MM.1S (cell line): ENCODE data around the gene GCNT2.
"Not testable (repeated sequence)": the region's sequence is repeated elsewhere in the genome, so short reads cannot be mapped to it uniquely, and the experiment has no call there.

Source experiments
- DNase-seq: peaks from one replicate; pipeline ENCODE4 v3.0.0-alpha.2; 2015
- H2AFZ ChIP-seq: fragments of 300-600 bp; sonication (generic); 2 replicates; pipeline ENCODE4 v1.6.0; 2016; ENCODE audit warnings: antibody characterized with exemption, low read length
- H3F3A ChIP-seq: fragments of 300-600 bp; sonication (generic); 2 replicates; pipeline ENCODE4 v1.6.1; 2016; ENCODE audit warnings: mild to moderate bottlenecking, antibody characterized with exemption, low read length, moderate library complexity, mixed read lengths; ENCODE audit not compliant: insufficient read depth
- H3K27ac ChIP-seq: fragments of 300-600 bp; sonication (generic); 2 replicates; pipeline ENCODE4 v1.5.1; 2016; ENCODE audit warnings: mild to moderate bottlenecking, low read length
- H3K27me3 ChIP-seq: fragments of 300-600 bp; sonication (generic); replicated peaks from 2 replicates; pipeline ENCODE4 v1.6.0; 2016; ENCODE audit warnings: low read length; ENCODE audit not compliant: insufficient read depth
- H3K36me3 ChIP-seq: fragments of 300-600 bp; sonication (generic); replicated peaks from 2 replicates; pipeline ENCODE4 v1.6.1; 2016; ENCODE audit warnings: mild to moderate bottlenecking, low read length, mixed read lengths; ENCODE audit not compliant: insufficient read depth
- H3K4me1 ChIP-seq: fragments of 300-600 bp; sonication (generic); 2 replicates; pipeline ENCODE4 v1.6.1; 2016; ENCODE audit warnings: low read length, mixed read lengths
- H3K4me2 ChIP-seq: fragments of 300-600 bp; sonication (generic); 2 replicates; pipeline ENCODE4 v1.6.0; 2016; ENCODE audit warnings: low read depth, low read length
- H3K4me3 ChIP-seq: fragments of 300-600 bp; sonication (generic); 2 replicates; pipeline ENCODE4 v1.5.1; 2016; ENCODE audit warnings: low read length, mixed read lengths
- H3K79me2 ChIP-seq: fragments of 300-600 bp; sonication (generic); 2 replicates; pipeline ENCODE4 v1.6.1; 2016; ENCODE audit warnings: mixed run types, low read length, mixed read lengths
- H3K9ac ChIP-seq: fragments of 300-600 bp; sonication (generic); 2 replicates; pipeline ENCODE4 v1.6.1; 2016; ENCODE audit warnings: low read length, mixed read lengths
- H3K9me2 ChIP-seq: fragments of 300-600 bp; sonication (generic); replicated peaks from 2 replicates; pipeline ENCODE4 v1.6.1; 2016; ENCODE audit warnings: mild to moderate bottlenecking, low read length, mixed read lengths; ENCODE audit not compliant: insufficient read depth
- H3K9me3 ChIP-seq: fragments of 300-600 bp; sonication (generic); replicated peaks from 2 replicates; pipeline ENCODE4 v1.6.1; 2016; ENCODE audit warnings: mild to moderate bottlenecking, low read length, mixed read lengths; ENCODE audit not compliant: insufficient read depth
- H4K20me1 ChIP-seq: fragments of 300-600 bp; sonication (generic); 2 replicates; pipeline ENCODE4 v1.6.1; 2016; ENCODE audit warnings: mild to moderate bottlenecking, low read length, moderate library complexity, mixed read lengths; ENCODE audit not compliant: insufficient read depth
- EZH2 ChIP-seq: fragments of 300-600 bp; sonication (generic); optimal IDR thresholded peaks from 2 replicates; pipeline ENCODE3; 2017; ENCODE audit warnings: low read depth, mild to moderate bottlenecking, antibody characterized with exemption, low read length, mixed read lengths
- EZH2phosphoT487 ChIP-seq: fragments of 300-600 bp; sonication (generic); IDR thresholded peaks from 2 replicates; pipeline ENCODE4 v1.6.1; 2018; ENCODE audit warnings: antibody characterized with exemption, low read length
- TF ChIP-seq, protein P1 (sequence below): fragments of 300-600 bp; sonication (generic); IDR thresholded peaks from 2 replicates; pipeline ENCODE4 v1.5.1; 2016; ENCODE audit warnings: antibody characterized with exemption, low read length, mixed read lengths

GCNT2 gene

DNA sequence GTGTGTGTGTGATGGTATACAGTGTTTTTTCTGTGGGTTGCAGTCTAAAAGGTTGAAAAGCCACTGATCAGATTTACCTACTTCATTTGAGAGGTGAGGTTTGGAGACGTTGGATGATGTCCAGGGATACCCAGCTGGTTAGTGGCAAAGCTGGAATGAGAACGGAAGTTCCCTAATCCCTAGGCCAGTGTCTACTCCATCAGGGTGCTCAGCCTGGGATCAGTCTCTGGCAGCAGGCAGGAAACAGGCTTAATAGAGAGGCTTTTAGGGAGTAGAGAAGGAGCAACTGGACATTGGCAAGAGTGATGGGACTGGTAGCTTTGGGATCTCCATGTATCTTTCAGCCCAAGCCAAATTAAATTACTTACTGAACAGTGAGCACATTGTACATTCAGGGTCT, 92.6 kb downstream of the GCNT2 start:
- Histone ChIP-seq H3K27ac (no peak overlapping the region), H3K4me1 (no peaks in the 10 kb centered on the region), H3K4me2 (no peak overlapping the region), H3K4me3 (no peak overlapping the region), H3K9me3 (no peaks in the 10 kb centered on the region), H2AFZ (no peak overlapping the region), H3F3A (no peaks in the 10 kb centered on the region), H3K9me2 (no peaks in the 10 kb centered on the region), H3K9ac (no peak overlapping the region), H3K36me3 (no peaks in the 10 kb centered on the region), H4K20me1 (no peaks in the 10 kb centered on the region), H3K27me3 (no peaks in the 10 kb centered on the region), H3K79me2 (no peaks in the 10 kb centered on the region)
- no peak for DNase-seq
- TF ChIP-seq, protein P1, sequence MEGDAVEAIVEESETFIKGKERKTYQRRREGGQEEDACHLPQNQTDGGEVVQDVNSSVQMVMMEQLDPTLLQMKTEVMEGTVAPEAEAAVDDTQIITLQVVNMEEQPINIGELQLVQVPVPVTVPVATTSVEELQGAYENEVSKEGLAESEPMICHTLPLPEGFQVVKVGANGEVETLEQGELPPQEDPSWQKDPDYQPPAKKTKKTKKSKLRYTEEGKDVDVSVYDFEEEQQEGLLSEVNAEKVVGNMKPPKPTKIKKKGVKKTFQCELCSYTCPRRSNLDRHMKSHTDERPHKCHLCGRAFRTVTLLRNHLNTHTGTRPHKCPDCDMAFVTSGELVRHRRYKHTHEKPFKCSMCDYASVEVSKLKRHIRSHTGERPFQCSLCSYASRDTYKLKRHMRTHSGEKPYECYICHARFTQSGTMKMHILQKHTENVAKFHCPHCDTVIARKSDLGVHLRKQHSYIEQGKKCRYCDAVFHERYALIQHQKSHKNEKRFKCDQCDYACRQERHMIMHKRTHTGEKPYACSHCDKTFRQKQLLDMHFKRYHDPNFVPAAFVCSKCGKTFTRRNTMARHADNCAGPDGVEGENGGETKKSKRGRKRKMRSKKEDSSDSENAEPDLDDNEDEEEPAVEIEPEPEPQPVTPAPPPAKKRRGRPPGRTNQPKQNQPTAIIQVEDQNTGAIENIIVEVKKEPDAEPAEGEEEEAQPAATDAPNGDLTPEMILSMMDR, result no peak
- TF ChIP-seq EZH2 (no peak), EZH2phosphoT487 (no peak)

DNA sequence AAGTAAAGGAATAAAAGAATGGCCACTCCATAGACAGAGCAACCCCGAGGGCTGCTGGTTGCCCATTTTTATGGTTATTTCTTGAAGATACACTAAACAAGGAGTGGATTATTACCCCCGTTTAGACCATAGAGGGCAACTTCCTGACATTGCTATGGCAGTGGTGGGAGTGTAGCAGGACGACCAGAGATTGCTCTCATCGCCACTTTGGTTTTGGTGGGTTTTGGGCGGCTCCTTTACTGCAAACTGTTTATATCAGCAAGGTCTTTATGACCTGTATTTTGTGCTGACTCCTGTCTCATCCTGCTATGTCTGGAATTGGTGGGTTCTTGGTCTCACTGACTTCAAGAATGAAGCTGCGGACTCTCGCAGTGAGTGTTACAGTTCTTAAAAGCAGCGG, 94.5 kb downstream of the GCNT2 start:
- no peak overlapping the region for H3K4me2 ChIP-seq
- DNase-seq, result no peak
- no peak overlapping the region for H3K4me3 ChIP-seq
- H3K79me2 ChIP-seq, result no peaks in the 10 kb centered on the region
- H3K27ac ChIP-seq, result no peak overlapping the region
- no peaks in the 10 kb centered on the region for H3F3A ChIP-seq
- H3K9ac ChIP-seq, result no peak overlapping the region
- no peaks in the 10 kb centered on the region for H3K27me3 ChIP-seq
- H2AFZ ChIP-seq, result no peak overlapping the region
- no peaks in the 10 kb centered on the region for H3K9me3 ChIP-seq
- TF ChIP-seq EZH2phosphoT487, result no peak
- no peak for TF ChIP-seq EZH2
- TF ChIP-seq, protein P1, result no peak
- H3K4me1 ChIP-seq, result no peaks in the 10 kb centered on the region
- H3K9me2 ChIP-seq, result no peaks in the 10 kb centered on the region
- no peaks in the 10 kb centered on the region for H3K36me3 ChIP-seq
- H4K20me1 ChIP-seq, result no peaks in the 10 kb centered on the region

DNA sequence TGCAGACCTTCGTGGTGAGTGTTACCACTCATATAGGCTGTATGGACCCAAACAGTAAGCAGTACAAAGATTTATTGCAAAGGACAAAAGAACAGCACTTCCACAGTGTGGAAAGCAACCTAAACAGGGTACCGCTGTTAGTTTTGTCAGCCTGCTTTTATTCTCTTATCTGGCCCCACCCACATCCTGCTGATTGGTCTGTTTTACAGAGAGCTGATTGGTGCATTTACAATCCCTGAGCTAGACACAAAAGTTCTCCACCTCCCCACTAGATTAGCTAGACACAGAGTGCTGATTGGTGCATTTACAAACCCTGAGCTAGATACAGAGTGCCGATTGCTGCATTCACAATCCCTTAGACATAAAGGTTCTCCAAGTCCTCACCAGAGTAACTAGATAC, 95.1 kb downstream of the GCNT2 start:
- not testable (repeated sequence) for H2AFZ ChIP-seq, DNase-seq, H3K27me3 ChIP-seq, H3K36me3 ChIP-seq, H3K9me3 ChIP-seq, H3K9me2 ChIP-seq, H3K4me1 ChIP-seq, H3F3A ChIP-seq, H3K4me3 ChIP-seq, H3K4me2 ChIP-seq, H3K9ac ChIP-seq, H4K20me1 ChIP-seq, H3K27ac ChIP-seq, H3K79me2 ChIP-seq

DNA sequence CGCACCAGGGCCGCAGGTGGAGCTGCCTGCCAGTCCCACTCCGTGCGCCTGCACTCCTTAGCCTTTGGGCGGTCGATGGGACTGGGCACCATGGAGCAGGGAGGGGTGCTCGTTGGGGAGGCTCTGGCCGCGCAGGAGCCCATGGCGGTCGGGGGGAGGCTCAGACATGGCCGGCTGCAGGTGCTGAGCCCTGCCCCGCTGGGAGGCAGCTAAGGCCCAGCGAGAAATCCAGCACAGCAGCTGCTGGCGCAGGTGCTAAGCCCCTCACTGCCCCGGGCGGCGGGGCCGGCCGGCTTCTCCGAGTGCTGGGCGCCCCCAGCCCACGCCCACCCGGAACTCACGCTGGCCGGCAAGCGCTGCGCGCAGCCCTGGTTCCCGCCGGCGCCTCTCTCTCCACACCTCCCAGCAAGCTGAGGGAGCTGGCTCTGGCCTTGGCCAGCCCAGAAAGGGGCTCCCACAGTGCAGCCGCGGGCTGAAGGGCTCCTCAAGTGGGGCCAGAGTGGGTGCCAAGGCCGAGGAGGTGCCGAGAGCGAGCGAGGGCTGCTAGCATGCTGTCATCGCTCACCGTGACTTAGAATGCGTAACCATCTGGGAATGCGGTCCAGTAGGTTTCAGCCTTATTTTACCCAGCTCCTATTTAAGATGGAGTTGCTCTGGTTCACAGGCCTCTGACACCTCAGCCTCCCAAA, 96.0 kb downstream of the GCNT2 start:
- Histone ChIP-seq H3K4me1 (no peaks in the 10 kb centered on the region), H3K27me3 (no peaks in the 10 kb centered on the region), H3K36me3 (no peaks in the 10 kb centered on the region), H3K4me3 (no peak overlapping the region), H3K27ac (no peak overlapping the region), H3K9ac (no peak overlapping the region), H3K4me2 (no peak overlapping the region), H2AFZ (no peak overlapping the region), H3F3A (no peaks in the 10 kb centered on the region), H4K20me1 (no peaks in the 10 kb centered on the region), H3K79me2 (no peaks in the 10 kb centered on the region), H3K9me3 (no peaks in the 10 kb centered on the region), H3K9me2 (no peaks in the 10 kb centered on the region)
- no peak for DNase-seq
- no peak for TF ChIP-seq EZH2
- TF ChIP-seq, protein P1, result no peak
- no peak for TF ChIP-seq EZH2phosphoT487
